Measurements from ENCODE around the gene MAP1B.
A peak's percentile ranks its signal among the peaks of the same experiment; 100 is the strongest.

The MAP1B gene

DNA sequence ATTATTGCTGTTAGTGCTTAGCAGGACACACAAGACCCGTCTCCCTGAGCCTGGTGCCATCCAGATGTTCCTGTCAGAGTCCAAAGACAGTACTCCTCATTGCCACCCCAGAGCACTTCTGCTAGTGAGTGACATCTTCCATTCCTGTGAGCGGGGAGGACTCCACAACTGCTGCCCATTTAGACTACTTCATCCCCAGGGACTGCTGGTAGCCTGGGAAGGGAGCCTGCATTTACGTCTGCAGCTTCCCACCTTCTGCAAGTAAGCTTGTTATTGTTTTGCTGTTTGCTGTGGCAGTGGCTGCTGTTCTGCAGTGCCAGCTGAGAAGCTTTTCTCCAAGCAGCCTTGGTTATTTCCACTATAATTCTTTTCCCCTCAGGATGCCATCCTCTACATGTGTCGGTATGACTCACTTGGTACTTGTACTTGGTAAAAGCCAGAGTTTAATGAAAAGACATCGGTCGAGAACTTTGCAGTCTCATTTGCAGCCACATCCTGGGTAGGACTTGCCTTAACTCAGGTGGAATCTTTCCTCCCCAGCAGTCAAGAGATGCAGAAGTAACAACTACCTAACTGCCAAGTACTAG lies 10.6 kb upstream of the MAP1B start:
- DNase-seq = no peak

DNA sequence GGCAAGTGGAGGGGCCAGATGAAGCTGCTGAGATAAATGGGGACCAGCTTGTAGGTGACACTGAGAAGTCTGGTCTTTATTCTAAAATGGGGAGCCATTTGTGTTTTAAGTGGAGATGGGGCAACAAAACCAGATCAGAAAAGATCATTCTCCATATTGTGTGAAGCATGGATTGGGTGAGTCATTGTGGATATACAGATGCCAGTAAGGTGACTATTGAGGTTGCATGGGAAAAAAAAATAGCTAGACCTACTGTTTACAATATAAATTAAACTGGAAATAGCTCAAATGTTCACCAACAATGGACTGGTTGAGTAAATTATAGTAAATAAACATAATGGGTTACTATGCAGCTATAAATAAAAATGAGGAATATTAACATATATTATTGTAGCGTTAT lies 5.4 kb upstream of the MAP1B start:
- no peak for DNase-seq

DNA sequence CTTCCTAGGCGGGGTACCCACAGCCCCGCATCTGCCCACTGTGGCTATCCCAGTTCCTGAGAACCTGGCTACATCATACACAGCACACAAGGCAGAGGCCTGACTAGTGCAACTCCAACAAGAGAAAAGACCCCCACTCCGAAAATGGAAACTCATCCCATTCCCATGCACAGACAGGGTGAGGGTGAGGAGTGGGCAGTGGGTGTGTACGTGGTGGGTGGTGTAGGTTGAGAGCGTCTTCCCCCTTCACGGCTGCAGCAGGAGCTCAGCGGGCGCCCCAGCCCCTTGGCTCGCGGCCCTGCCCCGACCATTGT lies 501 bp upstream of the MAP1B start:
- DNase-seq = peak in 1 of 56 donors; percentile 27

DNA sequence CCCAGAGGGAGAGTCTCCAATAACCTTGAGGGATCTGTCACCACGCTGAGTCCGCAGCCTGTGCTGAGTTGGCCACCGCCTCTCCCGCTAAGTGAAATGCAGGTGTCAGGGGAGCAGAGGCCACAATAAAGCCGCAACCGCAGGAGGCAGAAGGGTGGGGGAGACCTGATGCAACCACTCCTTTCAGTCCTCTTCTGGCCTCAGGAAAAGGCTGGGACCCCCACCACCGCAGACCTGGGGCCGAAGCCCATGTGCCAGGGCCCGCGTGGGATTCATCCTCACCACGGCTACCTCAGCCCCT lies 576 bp downstream of the MAP1B start:
- peak in 3 of 56 donors; percentile 52 to 63 (median 58) for DNase-seq

DNA sequence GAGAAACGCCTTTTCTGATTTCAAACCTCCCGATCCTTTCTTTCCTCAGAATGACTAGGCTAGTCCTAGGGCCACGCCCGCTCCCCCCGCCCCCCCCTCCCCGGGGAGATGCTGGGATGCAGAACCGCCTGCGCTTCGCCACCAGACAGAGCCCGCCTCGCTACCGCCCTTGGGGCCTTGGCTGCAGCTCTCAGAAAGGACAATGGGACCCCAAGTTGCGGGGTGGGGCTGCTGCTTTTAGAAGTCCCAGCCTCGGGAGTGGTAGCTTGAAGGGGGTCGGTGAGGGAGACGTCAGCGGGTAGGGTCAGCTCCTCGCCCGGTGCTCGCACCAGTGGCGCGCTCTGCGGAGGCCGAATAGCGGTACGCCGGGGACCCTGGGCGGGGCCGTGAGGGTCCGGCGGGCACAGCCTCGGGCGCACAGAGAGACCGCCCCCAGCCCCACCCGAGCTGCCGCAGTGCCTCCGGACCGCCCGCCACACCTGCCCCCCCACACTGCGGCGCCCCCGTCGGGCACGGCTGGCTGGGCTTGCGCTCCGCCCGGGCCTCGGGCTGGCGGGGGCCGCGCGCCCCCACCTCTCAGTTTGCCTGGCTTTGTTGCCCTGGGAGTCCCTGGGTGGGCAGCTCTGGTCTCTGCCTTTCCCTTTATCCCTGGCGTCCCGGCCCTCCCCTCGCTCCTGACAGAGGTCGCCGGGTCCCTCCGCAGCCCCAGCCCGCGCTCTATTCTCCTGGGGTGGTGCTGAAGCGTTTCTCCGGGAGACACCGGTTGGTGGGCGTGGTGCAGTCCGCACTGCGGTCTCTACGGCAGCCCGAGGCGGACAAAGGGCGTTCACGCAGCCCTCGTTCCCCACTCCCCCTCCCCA lies 1.2 kb downstream of the MAP1B start:
- DNase-seq = peak in 55 of 56 donors; percentile 7 to 84 (median 62)

DNA sequence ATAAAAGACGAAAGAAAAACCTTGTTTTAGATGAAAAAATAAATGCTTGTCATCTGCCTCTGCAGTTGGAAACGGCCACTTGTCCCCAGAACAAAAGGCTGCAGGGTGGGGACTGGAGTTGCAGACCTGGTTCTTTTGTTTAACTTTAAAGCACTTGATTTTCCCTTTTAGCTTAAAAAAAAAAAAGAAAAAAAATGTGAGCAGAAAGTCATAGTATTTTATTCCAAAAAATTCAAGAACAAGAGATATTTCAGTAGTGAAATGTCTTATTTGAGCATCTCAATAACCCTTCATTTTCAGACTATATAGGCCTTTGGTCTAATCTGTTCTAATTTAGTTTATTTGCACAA lies 1.8 kb downstream of the MAP1B start:
- DNase-seq = no peak

DNA sequence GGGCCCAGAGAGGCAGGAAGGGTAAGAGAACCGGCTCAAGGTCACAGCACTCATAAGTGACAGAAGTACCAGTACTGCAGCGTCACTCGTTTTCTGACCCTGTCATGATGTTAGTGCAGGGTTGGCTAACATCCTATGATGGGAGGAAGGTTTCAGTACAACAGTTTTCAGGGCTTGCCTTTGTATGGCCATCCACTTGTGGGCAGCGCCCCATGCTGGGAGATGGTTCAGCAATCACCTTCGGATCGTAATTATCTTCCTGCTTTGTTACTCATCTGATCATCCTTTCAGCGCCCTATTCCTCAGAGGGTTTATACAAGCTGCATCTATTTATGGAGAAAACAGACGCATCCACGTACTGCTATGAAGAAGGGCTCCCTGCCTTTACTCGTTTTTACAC lies 2.4 kb downstream of the MAP1B start:
- DNase-seq = peak in 26 of 56 donors; percentile 8 to 49 (median 24)

DNA sequence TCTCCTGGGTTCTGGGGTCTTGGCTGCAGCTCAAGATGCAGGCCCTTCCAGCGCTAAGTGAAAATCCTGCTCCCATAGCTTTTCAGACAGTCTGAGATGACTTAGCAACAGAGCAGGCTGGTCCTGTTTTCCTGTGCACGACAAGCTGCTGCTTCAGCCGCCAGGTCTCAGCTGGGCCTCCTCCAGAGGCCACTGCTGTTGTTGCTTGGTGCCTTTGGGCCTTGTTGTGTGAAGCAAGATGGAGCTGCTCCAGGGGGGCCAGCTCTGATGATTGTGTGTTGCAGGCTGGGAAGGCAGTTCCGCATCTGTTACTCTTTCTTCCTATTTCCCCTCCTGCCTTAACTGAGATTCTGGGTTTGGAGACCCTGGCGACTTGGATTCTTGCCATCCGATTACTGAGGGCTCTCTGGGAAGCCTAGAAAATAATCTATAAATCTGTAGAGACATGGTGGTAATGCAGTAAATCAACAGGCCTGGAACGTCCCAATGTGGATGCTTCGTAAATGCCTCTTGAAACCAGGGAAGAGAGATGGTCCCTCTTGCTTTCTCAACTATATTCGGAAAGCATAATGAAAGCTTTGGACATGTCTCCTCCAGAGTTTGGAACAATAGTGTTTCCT lies 3.2 kb downstream of the MAP1B start:
- DNase-seq = peak in 32 of 56 donors; percentile 12 to 66 (median 30)

DNA sequence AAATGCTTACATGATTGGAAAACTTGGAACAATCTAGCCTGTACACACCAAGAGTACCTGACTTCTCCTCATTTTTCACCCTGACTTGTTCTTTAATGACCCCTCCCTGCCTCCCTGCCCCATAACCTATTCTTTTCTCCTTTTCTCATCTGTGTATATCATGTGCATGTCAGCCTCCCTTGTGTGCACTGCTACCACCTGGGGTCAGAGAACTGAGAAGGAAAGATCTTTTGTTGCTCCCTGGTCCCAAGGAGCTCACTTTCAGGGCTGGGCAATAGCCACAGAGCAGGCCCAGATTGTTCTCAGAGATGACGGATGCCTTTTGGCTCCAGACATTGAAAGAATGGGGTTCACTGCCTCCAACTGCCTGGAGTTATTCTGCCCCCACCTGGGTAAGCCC lies 5.1 kb downstream of the MAP1B start:
- no peak for DNase-seq

DNA sequence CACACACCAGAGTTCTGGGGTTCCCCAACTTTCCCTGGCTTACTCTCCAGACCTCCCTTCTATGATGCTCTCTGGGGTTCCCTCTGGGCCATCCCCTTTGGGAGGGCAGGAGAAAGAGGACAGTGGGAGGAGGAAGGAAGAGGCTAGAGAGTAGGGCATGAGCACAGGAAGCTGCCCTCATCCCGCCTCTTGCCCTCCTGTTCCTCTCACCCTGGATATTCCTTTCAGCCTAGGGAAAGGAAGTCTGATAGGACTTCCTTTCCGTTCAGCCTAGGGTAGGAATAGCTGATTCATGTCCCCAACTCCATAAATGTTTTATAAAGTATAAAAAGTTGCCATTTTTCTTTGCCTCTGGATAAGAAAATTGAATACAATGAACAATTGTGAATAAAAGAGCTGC lies 7.4 kb downstream of the MAP1B start:
- no peak for DNase-seq

DNA sequence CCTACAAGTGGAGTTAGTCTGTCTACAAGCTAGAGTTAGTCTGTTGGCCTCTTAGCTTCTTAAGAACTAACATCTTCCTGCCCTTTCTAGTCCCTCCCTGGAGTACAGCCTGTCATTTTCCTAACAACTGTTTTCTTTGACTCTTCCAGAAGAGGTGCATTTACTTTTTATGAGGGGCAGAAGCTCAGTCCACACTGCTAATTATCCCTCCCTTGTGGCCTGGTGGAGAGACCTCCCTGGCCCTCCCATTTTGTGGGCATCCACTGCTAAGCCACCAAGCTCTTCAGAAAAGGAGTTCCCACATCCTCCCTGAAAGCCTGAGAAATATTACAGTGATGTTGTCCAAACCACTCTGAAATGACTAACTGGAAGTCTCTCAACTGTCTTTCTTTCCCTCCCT lies 8.0 kb downstream of the MAP1B start:
- DNase-seq = no peak

DNA sequence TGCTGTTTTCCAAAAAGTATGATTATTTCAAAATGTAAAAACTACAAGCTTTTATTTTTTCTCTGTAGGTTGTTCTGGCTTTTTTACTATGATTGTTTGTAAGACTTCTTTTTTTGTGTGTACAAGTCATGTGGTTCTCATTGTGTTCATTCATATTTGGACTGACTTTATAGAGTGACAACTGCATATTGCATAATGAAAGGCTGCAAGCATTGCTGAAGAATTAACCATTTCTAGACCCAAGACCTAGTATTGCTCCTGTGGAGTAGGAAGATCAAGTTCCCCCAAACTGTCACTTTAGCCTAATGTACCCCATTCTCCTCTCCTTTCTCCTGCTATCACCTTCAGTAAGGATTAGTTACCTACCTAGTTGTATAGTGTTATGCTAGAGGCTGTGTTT lies 10.0 kb downstream of the MAP1B start:
- no peak for DNase-seq

DNA sequence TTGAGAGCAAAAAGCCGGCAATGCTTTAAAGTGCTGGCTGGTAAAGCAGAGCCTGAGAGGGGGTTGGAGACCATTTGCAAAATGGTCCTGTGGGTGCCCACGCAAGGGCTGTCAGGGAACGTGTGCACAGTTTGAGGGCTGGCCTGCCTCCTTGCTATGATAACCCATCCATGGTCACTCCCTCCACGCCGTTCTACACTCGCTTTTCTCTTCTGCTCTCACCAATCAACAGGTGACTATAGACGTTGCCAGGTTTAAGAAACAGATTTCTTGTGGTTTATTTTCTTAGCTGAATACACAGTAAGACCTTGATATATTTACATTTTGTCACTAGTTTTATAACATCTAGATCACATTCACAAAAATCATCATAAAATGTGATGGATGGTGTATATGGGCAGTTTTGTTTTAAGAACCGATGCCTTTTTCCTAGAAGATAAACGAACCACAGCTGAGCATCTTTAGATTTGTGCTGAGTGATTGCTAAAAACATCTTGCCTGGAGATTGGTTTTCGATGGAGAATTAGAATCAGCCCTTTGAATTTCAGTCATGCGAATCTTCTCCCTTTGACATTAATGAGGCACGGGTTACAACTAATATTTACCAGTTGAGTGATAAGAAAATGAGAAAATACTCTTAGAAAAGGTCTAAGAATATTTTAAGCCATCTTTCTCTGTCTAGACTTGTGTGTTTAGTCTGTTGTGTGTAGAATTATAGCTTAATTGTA lies 13.9 kb downstream of the MAP1B start:
- no peak for DNase-seq

DNA sequence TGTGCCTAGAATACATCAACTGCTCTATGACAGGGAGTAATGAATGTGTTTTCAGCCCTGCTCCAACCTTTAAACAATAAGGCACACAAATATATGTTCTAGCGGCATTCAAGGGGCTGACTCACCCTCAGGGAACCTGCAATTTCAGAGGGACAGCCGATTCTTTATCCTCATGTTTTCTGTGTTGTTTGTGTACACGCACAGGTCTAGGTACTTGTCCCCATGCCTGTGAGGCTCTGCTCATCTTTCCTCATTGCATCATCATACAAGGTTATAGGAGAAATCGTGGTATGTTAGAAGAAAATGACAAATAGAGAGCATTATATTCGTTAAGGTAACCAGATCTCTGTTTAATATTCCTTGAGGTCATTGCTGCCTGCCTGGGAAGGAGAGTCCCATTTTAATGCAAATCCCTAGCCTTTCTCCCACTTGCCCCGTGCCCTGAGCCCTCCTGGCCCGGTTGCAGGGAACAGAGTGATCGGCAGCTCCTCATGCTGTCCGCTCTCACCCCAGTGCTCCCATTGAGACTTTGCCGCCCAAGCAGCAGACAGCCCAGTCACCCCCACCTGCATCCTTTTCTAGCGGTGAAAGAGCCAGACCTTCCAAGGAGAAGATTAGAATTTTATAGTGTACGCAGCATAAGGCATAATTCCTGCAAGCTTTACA lies 14.6 kb downstream of the MAP1B start:
- peak in 2 of 56 donors; percentile 10 to 18 for DNase-seq

DNA sequence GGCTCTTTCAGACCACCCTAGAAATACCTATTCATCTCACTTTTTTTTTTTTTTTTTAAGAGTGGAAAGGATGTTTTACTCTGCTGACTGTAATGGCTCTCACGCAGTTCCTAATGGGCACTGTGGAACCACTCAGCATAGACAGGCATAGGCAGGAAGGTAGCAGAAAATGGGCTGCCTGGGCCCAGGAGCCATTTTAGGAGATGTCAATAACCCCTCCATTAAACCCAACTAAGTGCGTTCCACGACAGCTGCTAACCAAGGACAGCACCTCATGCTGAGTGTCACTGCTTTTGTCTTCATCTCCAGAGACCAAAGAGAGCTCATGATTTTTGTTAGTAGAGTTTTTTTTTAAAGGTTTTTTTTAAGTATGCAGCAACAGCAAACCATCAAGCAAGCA lies 15.3 kb downstream of the MAP1B start:
- DNase-seq = no peak

DNA sequence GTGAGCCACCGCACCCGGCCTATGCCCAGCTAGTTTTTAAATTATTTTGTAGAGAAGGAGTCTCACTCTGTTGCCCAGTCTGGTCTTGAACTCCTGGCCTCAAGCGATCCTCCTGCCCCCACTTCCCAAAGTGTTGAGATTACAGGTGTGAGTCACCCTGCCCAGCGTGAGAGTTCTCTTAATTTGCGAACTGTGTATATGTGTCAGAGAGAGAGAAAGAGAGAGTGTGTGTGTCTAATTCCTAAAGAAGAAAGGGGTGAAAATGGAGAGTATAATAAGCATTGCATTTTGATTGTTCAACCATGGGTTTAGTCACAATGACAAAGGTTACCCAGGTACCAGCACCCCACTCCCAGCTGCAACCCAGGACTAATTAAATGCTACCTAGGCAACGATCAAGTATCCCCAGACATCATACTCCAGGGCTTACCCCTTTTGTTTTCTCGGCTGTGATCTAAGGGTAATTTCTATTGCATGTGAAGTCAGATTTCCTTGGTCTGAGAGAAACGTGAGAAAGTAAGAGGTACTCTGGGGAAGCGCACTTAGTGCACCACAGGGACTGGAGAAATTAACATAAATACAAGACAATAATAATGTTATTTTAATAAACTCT lies 16.6 kb downstream of the MAP1B start:
- DNase-seq = peak in 3 of 56 donors; percentile 20 to 40 (median 23)

DNA sequence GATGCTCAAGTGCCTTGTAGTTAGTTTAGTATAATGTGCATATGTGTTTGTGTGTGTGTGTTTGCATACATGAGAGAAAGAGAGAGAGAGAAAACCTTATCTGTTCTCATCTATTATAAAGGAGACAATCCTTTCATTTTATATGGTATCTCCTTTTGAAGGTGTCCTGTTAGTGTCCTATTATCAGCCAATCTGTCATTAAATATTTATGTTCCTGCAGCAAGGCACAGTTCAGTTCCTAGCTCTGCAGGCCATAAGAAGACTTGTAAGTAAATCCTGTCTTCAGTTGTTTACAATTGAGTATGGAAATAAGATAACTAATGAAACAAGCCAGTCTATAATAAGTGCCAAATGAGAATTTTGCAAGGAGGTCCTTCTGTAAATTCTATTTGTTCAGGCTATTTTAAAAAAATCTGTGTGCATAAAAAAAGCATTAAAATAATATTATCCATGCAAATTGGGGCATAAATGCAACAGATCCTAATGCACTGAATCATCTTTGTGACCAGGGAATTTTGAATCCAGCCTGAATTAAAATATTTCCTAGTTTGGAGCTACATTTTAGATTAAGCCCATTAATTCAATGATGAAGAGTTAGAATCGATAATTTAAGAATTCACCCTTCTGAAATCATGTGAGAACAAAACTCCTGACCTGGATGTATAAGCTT lies 18.1 kb downstream of the MAP1B start:
- no peak for DNase-seq

DNA sequence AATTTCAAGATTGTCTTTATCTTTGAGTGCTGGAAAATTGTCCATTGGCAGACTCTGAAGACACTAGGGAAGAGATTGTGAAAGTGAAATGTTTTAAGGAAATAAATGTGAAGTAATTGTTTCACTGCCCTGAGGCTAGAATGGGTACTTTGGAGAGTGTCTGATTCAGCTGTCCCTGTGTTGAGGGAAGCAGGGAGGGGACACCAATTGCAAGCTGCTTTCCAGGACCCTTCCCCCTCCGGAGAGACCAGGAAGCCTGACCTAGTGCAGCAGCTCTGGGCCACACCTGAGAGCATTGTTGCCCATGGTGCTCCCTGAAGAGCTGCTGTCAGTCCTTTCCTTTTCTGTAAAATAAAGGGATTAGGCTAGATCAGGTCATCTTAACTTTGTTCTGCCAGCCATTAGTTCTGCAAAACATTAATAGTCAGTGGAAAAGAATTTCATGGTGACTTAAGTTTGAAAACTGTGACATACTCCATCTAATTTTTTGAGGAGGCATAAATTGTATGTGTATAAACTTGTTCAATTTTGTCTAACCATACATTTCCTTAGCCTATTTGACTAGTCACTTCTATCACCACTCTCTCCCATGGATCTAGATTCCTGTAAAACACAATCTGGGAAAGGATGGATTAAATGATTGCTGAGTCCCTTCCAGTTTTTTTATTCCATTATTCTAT lies 18.8 kb downstream of the MAP1B start:
- DNase-seq = no peak

DNA sequence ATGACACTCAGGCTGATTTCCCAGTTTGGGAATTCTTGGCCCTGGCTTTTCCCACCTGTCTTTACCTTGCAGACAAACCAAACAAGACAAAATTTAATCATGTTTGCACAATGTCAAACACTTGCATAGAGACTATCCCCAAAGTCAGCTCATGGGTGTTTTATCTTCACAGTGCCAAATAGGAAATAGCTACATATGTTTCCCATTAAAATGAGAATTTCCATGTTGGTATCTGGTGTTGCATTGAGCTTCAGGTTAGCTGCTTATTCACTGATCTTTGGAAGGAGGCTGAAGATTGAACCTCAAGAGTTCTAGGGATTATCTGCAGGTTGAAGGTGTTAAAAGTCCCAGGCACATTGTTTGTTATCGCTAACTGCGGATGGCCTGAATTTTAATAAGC lies 19.5 kb downstream of the MAP1B start:
- DNase-seq = no peak

DNA sequence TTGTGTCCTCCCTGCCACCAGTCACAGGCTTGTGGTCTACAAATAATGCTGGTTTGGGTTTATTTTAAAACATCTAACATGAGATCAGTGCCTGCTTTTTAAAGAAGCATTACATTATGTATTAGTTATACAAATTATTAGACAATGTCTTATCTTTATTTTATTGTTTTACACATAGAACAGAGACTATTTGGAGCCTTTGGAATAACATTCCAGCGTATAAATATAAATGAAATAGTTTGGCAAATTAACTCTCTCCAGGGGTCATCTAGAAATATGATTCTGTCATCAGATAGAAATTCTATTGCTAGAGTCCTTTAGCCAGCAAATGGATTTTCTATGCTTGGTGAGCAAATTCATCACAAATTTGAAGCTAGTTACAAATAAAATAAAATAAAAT lies 22.4 kb downstream of the MAP1B start:
- DNase-seq = no peak
